Esophagus squamous epithelium (tissue), 4 donors: ENCODE measurements around the gene KRTAP16-1.

Experiments used
- CTCF ChIP-seq, 6 experiments: fragments of 450-650 bp in 4 of 6; fragments of 200-600 bp in 2 of 6; sonication (generic) in 2 of 6; IDR thresholded peaks; one replicate each; pipeline ENCODE4 v1.5.1; 2016 to 2019; ENCODE audit warnings: antibody characterized with exemption in 6 of 6, mild to moderate bottlenecking in 4 of 6, moderate library complexity in 4 of 6
- POLR2A ChIP-seq, 4 donors: fragments of 450-650 bp; IDR thresholded peaks; one replicate each; pipeline ENCODE4 v1.6.1; 2017; ENCODE audit warnings: antibody characterized with exemption in 4 of 4, mild to moderate bottlenecking in 4 of 4, moderate library complexity in 3 of 4

GRCh38 chr17:41301916-41302901, 6.9 kb downstream of the KRTAP16-1 start, which contains the start of gene KRTAP29-1:
- no peak for TF ChIP-seq CTCF (IDR thresholded peaks at IDR 0.05)
- TF ChIP-seq POLR2A (IDR thresholded peaks at IDR 0.05), result no peak
